H9 (cell line): ENCODE measurements around the gene NEURL2. TPM values are rescaled to one million over a fixed set of nuclear protein-coding genes. Genes with fewer than 3 reads are reported as not detected.

Experiments
- DNase-seq: peaks from one replicate; pipeline ENCODE4 v3.0.0-alpha.2; 2017
- H2AFZ ChIP-seq: one replicate; pipeline ENCODE4 v1.6.1; 2013; ENCODE audit warnings: mild to moderate bottlenecking, low read length, control low read depth, moderate library complexity
- H2AK5ac ChIP-seq: 2 replicates; pipeline ENCODE4 v1.6.1; 2013; ENCODE audit warnings: low read length, control low read depth, mixed read lengths; ENCODE audit not compliant: insufficient read length
- H2BK120ac ChIP-seq: one replicate; pipeline ENCODE4 v1.6.1; 2013; ENCODE audit warnings: low read depth, mild to moderate bottlenecking, low read length, control low read depth, inconsistent platforms; ENCODE audit not compliant: poor library complexity, severe bottlenecking
- H2BK12ac ChIP-seq: 2 replicates; pipeline ENCODE4 v1.6.1; 2013; ENCODE audit warnings: low read length, control low read depth, mixed read lengths, low read depth; ENCODE audit not compliant: insufficient read length
- H2BK15ac ChIP-seq: 2 replicates; pipeline ENCODE4 v1.6.1; 2013; ENCODE audit warnings: low read depth, low read length, control low read depth
- H2BK20ac ChIP-seq: one replicate; pipeline ENCODE4 v1.6.1; 2013; ENCODE audit warnings: low read depth, mild to moderate bottlenecking, low read length, control low read depth, inconsistent platforms; ENCODE audit not compliant: poor library complexity, severe bottlenecking
- H2BK5ac ChIP-seq: 2 replicates; pipeline ENCODE4 v1.6.1; 2013; ENCODE audit warnings: low read length, control low read depth, mixed read lengths; ENCODE audit not compliant: insufficient read length
- H3K14ac ChIP-seq: 2 replicates; pipeline ENCODE4 v1.6.1; 2013; ENCODE audit warnings: low read length, control low read depth; ENCODE audit not compliant: insufficient read depth
- H3K18ac ChIP-seq: 2 replicates; pipeline ENCODE4 v1.6.1; 2013; ENCODE audit warnings: low read depth, mild to moderate bottlenecking, mixed read lengths, low read length, control low read depth; ENCODE audit not compliant: insufficient read length
- H3K23ac ChIP-seq: 2 replicates; pipeline ENCODE4 v1.6.1; 2013; ENCODE audit warnings: low read length, control low read depth, mixed read lengths, low read depth; ENCODE audit not compliant: insufficient read length
- H3K23me2 ChIP-seq: 2 replicates; pipeline ENCODE4 v1.6.1; 2013; ENCODE audit warnings: low read depth, mild to moderate bottlenecking, mixed read lengths, low read length, control low read depth; ENCODE audit not compliant: insufficient read length, poor library complexity, severe bottlenecking
- H3K27ac ChIP-seq: 2 replicates; pipeline ENCODE4 v1.5.1; 2013; ENCODE audit warnings: low read length, control low read depth, mixed read lengths, low read depth; ENCODE audit not compliant: insufficient read length
- H3K27me3 ChIP-seq: 2 replicates; pipeline ENCODE4 v1.6.1; 2013; ENCODE audit warnings: low read length, control low read depth, inconsistent platforms; ENCODE audit not compliant: insufficient read depth
- H3K4ac ChIP-seq: 2 replicates; pipeline ENCODE4 v1.6.1; 2013; ENCODE audit warnings: low read depth, mild to moderate bottlenecking, control low read depth, inconsistent platforms, low read length, moderate library complexity
- H3K4me1 ChIP-seq: 2 replicates; pipeline ENCODE4 v1.6.1; 2013; ENCODE audit warnings: low read length, control low read depth, inconsistent platforms; ENCODE audit not compliant: insufficient read depth
- H3K4me2 ChIP-seq: 2 replicates; pipeline ENCODE4 v1.6.1; 2013; ENCODE audit warnings: low read length, control low read depth, mixed read lengths; ENCODE audit not compliant: insufficient read length, insufficient read depth
- H3K56ac ChIP-seq: 2 replicates; pipeline ENCODE4 v1.6.1; 2013; ENCODE audit warnings: low read depth, mild to moderate bottlenecking, mixed read lengths, low read length, control low read depth; ENCODE audit not compliant: insufficient read length
- H3K79me1 ChIP-seq: 2 replicates; pipeline ENCODE4 v1.6.1; 2013; ENCODE audit warnings: low read depth, mild to moderate bottlenecking, moderate library complexity, low read length, control low read depth, inconsistent platforms; ENCODE audit not compliant: insufficient read depth, poor library complexity, severe bottlenecking
- H3K79me2 ChIP-seq: 2 replicates; pipeline ENCODE4 v1.6.1; 2013; ENCODE audit warnings: low read length, control low read depth, inconsistent platforms; ENCODE audit not compliant: insufficient read depth
- H3K9ac ChIP-seq: 2 replicates; pipeline ENCODE4 v1.6.1; 2013; ENCODE audit warnings: low read length, control low read depth, mixed read lengths; ENCODE audit not compliant: insufficient read length; ENCODE audit errors: extremely low read depth
- H3K9me3 ChIP-seq: one replicate; pipeline ENCODE4 v1.6.1; 2013; ENCODE audit warnings: low read depth, low read length, inconsistent platforms; ENCODE audit not compliant: control insufficient read depth
- H3T11ph ChIP-seq: one replicate; pipeline ENCODE4 v1.6.1; 2013; ENCODE audit warnings: mild to moderate bottlenecking, low read length, control low read depth, inconsistent platforms
- H4K20me1 ChIP-seq: one replicate; pipeline ENCODE4 v1.6.1; 2013; ENCODE audit not compliant: control insufficient read depth, insufficient read length, insufficient read depth
- H4K5ac ChIP-seq: 2 replicates; pipeline ENCODE4 v1.6.1; 2013; ENCODE audit warnings: low read depth, mild to moderate bottlenecking, mixed read lengths, low read length, control low read depth; ENCODE audit not compliant: insufficient read length
- H4K8ac ChIP-seq: replicated peaks from 2 replicates; pipeline ENCODE4 v1.6.1; 2013; ENCODE audit warnings: low read length, control low read depth, mixed read lengths, low read depth; ENCODE audit not compliant: insufficient read length
- H4K91ac ChIP-seq: 2 replicates; pipeline ENCODE4 v1.6.1; 2013; ENCODE audit warnings: low read depth, mild to moderate bottlenecking, moderate library complexity, mixed read lengths, low read length, control low read depth; ENCODE audit not compliant: insufficient read length
- H3K27ac Mint-ChIP-seq, 3 experiments: 2 replicates in 2 of 3; 3 replicates in 1 of 3; pipeline ENCODE4 v1.8.0; 2020 to 2021; ENCODE audit warnings: mixed read lengths in 3 of 3, mild to moderate bottlenecking in 1 of 3, moderate library complexity in 1 of 3
- H3K27me3 Mint-ChIP-seq: 2 replicates; pipeline ENCODE4 v1.8.0; 2021; ENCODE audit warnings: low read depth, mild to moderate bottlenecking, moderate library complexity, mixed read lengths
- H3K36me3 Mint-ChIP-seq, 3 experiments: 2 replicates in 2 of 3; 3 replicates in 1 of 3; pipeline ENCODE4 v1.8.0; 2020 to 2021; ENCODE audit warnings: low read depth in 3 of 3, mixed read lengths in 3 of 3; ENCODE audit not compliant: insufficient read depth in 1 of 3
- H3K4me1 Mint-ChIP-seq, 2 experiments: 2 replicates each; pipeline ENCODE4 v1.8.0; 2020; ENCODE audit warnings: mixed read lengths in 2 of 2
- H3K4me3 Mint-ChIP-seq, 2 experiments: 2 replicates in 1 of 2; 3 replicates in 1 of 2; pipeline ENCODE4 v1.8.0; 2020 to 2021; ENCODE audit warnings: mild to moderate bottlenecking in 2 of 2, mixed read lengths in 2 of 2, moderate library complexity in 1 of 2
- H3K9me3 Mint-ChIP-seq, 2 experiments: 2 replicates in 1 of 2; 3 replicates in 1 of 2; pipeline ENCODE4 v1.8.0; 2020; ENCODE audit warnings: mild to moderate bottlenecking in 2 of 2, mixed read lengths in 2 of 2, moderate library complexity in 1 of 2
- CTCF ChIP-seq: fragments of 200-600 bp; sonication (generic); conservative IDR thresholded peaks from 3 replicates; pipeline ENCODE4 v1.8.0; 2021; ENCODE audit warnings: antibody characterized with exemption, mild to moderate bottlenecking
- WGBS: extraction: QIAGEN DNeasy Blood & Tissue Kit; methylation state at CpG from one replicate; pipeline ENCODE4 v1.1.7; 2013; ENCODE audit warnings: missing lambda C conversion rate, low lambda C conversion rate, mixed read lengths; ENCODE audit not compliant: insufficient read length; ENCODE audit errors: extremely low coverage; 5-methylcytosine and 5-hydroxymethylcytosine counted together
- total RNA-seq: library from RNA; stranded (reverse); gene quantifications from 2 replicates; pipeline ENCODE4 v1.2.1, GENCODE V29; 2021

Gene NEURL2
- total RNA-seq, 1 experiment from 2014 or later, result 5.4 TPM

GRCh38 chr20:45866454-45866853 lies 24.6 kb downstream of the NEURL2 start:
- TF ChIP-seq CTCF, result no peak
- no peak overlapping the region for H3K18ac ChIP-seq
- H3K14ac ChIP-seq, result no peak overlapping the region
- H4K91ac ChIP-seq, result no peak overlapping the region
- H3K9ac ChIP-seq, result no peak overlapping the region
- H2BK15ac ChIP-seq, result no peak overlapping the region
- no peaks in the 10 kb centered on the region for H3K9me3 Mint-ChIP-seq
- H3K79me1 ChIP-seq, result no peaks in the 10 kb centered on the region
- no peaks in the 10 kb centered on the region for H3K79me2 ChIP-seq
- H2AK5ac ChIP-seq, result no peak overlapping the region
- no peak overlapping the region for H2BK20ac ChIP-seq
- no peak overlapping the region for H4K5ac ChIP-seq
- no peaks in the 10 kb centered on the region for H3K9me3 ChIP-seq
- H3K4me1 Mint-ChIP-seq, result no peaks in the 10 kb centered on the region
- H2AFZ ChIP-seq, result no peak overlapping the region
- no peak for DNase-seq
- no peak overlapping the region for H2BK5ac ChIP-seq
- H4K8ac ChIP-seq, result no peak overlapping the region
- H3K23ac ChIP-seq, result no peak overlapping the region
- H3K4me3 Mint-ChIP-seq, result no peak overlapping the region
- H3T11ph ChIP-seq, result no peak overlapping the region
- H4K20me1 ChIP-seq, result no peaks in the 10 kb centered on the region
- peaks cover 0 to 4% (median 0%) of the 10 kb centered on the region in 3 experiments; a peak in 1 of 7 replicates for H3K36me3 Mint-ChIP-seq
- H2BK120ac ChIP-seq, result no peak overlapping the region
- H3K4ac ChIP-seq, result no peak overlapping the region
- H3K27me3 ChIP-seq, result no peaks in the 10 kb centered on the region
- H3K27ac Mint-ChIP-seq, result no peak overlapping the region; a peak in 1 of 7 replicates
- no peak overlapping the region for H3K4me2 ChIP-seq
- no CpG with 5 or more reads among the region's 5 CpGs for WGBS
- H3K56ac ChIP-seq, result no peak overlapping the region
- H3K4me1 ChIP-seq, result no peaks in the 10 kb centered on the region
- no peaks in the 10 kb centered on the region for H3K27me3 Mint-ChIP-seq
- H3K23me2 ChIP-seq, result no peaks in the 10 kb centered on the region
- H2BK12ac ChIP-seq, result no peak overlapping the region
- no peak overlapping the region for H3K27ac ChIP-seq
